ENCODE results near the gene STK32B.
"Not testable (repeated sequence)": the region's sequence is repeated elsewhere in the genome, so short reads cannot be mapped to it uniquely, and the experiment has no call there.

Gene STK32B

GRCh38 chr4:5051278-5052203 lies at the start of gene STK32B:
Gene STK32B, plus strand, starts transcription at chr4:5051480.
- no peak for DNase-seq

DNA sequence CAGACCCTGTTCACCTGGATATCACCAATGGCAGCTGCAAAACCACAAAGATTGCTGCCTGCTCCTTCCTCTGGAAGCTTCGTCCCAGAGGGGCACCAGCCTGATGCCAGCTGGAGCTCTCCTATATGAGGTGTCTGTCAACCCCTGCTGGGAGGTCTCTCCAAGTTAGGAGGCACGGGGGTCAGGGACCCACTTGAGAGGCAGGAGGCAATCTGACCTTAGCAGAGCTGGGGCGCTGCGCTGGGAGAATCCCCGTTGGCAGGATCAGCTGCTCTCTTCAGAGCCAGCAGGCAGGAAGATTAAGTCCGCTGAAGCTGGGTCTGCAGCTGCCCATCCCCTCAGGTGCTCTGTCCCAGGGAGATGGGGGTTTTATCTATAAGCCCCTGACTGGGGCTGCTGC lies 49.6 kb upstream of the STK32B start:
- DNase-seq = not testable (repeated sequence)

DNA sequence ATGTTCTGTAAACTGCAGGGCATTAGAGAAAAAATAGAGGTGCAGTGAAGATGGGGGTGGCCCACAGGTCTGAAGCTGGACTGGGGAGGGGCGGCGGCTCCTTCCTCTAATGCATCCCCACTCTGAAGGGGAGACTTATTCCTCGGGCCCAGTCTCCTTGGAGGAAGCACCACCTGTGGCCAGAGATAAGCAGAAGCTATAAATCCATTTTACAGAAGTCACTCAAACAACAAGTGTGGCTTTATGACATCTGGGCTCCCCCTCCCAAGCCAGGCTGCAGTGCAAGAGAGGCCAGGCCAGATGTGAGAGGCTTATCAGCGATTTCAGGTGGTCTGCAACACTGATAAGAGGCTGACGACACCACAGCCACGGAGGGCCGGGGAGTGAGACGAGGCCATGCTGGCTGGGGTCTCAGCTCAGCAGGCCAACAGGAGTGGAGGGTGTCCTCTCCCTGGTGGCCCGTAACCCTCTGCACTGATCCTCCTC lies 47.9 kb upstream of the STK32B start:
- DNase-seq = no peak

DNA sequence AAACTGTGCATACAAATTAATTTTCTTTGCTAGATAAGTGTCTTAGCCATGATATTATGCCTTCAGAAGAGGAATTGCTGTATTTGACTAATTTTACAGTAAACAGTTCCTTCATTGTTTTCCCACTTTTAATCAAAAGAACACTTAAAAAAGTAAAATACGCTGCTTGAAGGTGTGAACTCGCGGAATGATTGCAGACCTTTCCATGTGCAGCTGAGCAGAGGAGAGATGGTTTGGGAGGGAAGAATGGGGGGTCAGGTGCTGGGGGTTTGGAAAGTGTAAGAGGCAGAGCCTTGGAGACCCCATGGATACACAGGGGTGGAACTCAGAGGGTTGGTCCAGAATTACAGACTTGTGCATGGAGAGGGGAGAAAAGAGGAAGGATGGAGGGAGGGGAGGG lies 47.4 kb upstream of the STK32B start:
- no peak for DNase-seq

GRCh38 chr4:5004496-5004895 lies 46.8 kb upstream of the STK32B start:
- DNase-seq = no peak

DNA sequence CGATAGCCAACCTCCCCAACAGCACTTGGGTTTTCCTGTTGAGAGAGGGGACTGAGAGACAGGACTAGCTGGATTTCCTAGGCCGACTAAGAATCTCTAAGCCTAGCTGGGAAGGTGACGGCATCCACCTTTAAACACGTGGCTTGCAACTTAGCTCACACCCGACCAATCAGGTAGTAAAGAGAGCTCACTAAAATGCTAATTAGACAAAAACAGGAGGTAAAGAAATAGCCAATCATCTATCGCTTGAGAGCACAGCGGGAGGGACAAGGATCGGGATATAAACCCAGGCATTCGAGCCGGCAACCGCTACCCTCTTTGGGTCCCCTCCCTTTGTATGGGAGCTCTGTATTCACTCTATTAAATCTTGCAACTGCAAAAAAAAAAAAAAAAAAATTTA lies 44.3 kb upstream of the STK32B start:
- DNase-seq = not testable (repeated sequence)

GRCh38 chr4:5009796-5010195 lies 41.5 kb upstream of the STK32B start:
- no peak for DNase-seq

DNA sequence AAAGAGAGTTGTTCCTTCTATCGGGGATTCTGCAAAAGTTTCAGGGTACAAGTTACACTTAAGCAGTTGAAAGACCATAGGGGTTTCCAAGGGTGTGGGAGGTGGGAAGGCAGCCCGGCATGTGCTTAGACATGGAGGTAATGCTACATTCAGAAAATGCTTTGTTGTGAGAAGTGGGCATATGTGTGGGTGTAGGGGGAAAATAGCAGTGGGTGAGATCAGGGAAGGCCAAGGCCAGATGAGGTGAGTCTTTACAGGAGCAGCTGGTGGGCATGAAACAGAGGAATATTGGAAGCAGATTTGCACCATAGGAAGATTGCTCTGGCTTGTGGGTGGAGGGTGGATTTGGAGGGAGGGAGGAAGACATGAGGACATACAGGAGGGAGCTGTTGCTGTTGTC lies 40.3 kb upstream of the STK32B start:
- DNase-seq = no peak

DNA sequence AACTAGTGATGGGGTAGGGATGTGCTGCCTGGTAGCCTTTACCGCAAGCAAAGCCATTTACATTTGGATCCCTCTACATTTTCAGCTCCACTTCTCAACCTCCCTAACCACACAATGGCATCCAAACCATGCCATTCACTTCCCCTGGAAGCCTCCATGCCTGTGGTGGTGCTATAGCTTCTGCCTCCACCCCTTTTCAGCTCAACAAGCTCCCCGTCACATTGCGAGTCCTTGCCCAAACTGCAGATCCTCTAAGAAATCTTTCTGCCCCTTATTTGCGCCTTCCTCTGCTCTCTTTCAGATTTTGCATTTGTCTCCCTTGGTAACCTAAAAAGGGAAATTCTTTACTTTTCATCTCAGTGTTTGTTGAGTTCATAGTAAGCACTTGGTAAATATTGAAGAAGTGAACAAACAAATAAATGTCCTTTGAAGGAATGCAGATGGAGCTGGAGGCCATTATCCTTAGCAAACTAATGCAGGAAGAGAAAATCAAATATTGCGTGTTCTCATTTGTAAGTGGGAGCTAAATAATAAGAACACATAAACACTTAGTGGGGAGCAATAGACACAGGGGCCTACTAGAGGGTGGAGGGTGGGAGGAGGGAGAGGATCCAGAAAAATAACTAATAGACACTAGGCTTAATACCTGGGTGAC lies 38.9 kb upstream of the STK32B start:
- no peak for DNase-seq

GRCh38 chr4:5012958-5013357 lies 38.3 kb upstream of the STK32B start:
- no peak for DNase-seq

- no peak for DNase-seq
These were observed 37.1 kb upstream of the STK32B start for GRCh38 chr4:5014007-5014682.

- DNase-seq = no peak
These were observed 33.2 kb upstream of the STK32B start for GRCh38 chr4:5018096-5018495.

GRCh38 chr4:5018603-5019002 lies 32.7 kb upstream of the STK32B start:
- no peak for DNase-seq

DNA sequence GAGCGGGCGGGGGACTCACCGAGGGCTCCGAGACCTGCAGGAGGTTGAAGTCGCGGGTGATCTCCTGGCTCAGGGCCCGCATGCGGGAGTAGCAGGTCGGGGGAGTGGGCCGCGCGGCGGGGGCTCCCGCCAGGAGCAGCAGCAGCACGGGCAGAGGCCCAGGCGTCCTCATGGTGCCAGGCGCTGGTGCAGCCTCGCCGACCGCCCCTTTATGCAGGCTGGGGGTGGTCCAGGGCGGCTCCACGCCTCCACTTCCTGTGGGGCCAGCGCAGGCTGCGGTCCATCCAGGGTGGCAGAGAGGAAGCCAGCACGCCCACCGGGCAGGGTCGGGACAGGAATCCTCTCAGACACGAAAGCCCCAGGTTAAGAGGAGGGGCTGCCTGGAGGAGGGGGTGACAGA lies 32.0 kb upstream of the STK32B start, which contains the start of gene CYTL1:
CYTL1 (minus strand) TSS at position 185 of the 400 bp plus-strand sequence; CDS start at position 172, 13 bp downstream.
- no peak for DNase-seq

DNA sequence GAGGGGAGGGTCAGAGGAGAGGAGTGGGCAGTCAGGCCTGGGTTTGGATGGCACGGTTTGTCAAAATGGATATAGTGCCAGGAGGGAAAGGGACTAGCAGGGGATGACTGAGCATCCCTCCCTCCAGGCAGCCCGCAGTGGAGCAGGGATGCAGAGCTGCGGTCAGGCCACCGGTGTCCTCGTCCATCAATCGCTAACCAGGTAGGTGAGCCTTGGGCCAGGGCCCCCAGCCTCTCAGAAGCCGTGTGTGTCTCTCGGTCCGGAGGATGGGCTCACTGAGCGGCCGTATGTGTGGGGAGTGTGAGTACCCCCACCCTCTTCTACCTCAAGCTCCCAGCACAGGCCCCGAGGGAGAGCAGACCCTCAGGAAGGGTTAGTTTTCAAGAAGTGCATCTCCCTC lies 31.5 kb upstream of the STK32B start:
- DNase-seq = no peak

GRCh38 chr4:5020341-5020740 lies 30.9 kb upstream of the STK32B start:
- DNase-seq = no peak

GRCh38 chr4:5021546-5021945 lies 29.7 kb upstream of the STK32B start:
- no peak for DNase-seq

DNA sequence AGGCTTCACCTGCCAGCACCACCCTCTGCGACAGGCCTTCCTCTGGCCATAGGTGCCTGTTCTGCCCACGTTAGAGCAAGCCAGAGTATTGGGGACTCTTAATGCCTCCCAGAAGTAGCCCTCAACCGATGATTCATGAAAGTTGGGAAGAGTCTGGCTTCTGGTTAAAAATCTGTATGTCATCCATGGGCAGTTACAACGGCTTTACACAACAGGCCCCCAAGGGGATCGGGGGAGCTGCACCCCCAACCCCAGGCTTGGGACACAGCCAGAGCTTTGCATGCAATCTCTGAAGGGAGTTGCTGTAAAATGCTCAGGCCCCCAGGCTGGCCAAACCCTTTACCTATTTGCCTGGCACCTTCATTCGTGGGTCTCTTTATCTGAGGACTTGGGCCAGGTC lies 26.6 kb upstream of the STK32B start:
- DNase-seq = no peak

GRCh38 chr4:5026371-5026770 lies 24.9 kb upstream of the STK32B start:
- DNase-seq = no peak

- no peak for DNase-seq
These were observed 23.9 kb upstream of the STK32B start for GRCh38 chr4:5027346-5027745.

DNA sequence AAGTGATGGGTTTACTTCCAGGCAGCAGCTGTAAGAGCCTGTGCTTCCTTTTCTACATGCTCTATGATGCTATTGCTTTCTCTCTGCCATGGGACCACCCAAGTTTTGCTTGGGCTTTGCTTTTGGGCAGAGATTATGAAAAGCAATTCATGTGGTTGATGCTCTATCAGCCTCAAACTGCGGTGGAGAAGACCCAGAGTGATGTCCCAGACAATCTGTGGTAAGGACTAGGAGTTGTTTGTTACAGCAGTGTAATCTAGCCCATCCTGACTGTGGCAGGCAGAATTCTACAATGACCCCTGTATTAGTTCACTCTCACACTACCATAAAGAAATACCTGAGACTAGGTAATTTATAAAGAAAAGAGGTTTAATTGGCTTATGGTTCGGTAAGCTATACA lies 22.8 kb upstream of the STK32B start:
- no peak for DNase-seq

GRCh38 chr4:5029447-5029846 lies 21.8 kb upstream of the STK32B start:
- DNase-seq = no peak

DNA sequence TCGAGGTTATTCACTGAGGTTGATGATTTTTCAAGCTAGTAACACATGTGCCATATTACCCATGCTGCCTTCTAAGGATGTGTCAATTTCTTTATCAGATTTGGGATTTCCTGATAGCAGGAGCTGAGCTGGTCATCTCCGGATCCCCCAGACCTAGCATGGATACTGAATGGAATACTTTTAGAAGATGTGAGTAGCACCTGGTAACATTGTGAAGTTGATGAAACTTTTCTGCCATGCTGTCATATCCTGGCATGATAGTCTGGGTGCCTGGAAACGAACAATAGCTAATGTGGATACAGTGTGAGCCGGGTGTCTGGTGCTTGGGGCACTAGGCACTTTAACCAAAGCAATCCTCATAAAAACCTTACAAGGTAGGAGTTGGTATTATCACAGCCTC lies 21.1 kb upstream of the STK32B start:
- DNase-seq = no peak

DNA sequence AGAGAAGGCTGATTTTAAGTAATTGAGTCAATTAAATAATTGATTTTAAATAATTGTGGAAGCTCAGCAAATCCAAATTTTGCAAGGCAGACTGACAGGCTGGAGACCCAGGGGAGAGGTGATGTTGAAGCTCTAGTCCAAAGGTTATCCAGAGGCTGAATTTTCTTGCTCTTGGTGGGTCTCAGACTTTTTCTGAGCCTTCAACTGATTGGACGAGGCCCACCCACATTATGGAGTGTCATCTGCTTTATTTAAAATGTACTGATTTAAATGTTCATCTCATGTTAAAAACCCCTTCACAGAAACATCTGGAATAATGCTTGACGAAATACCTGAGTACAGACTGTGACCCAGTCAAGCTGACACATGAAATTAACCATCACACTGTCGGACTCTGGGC lies 20.4 kb upstream of the STK32B start:
- no peak for DNase-seq
